Psoas muscle (tissue), 8 donors: ENCODE measurements around the gene MT1E. TPM values are rescaled to one million over a fixed set of nuclear protein-coding genes. Genes with fewer than 3 reads are reported as not detected.

Experiments used
- ATAC-seq, 4 donors: fragments of 200-7000 bp; cut with Tn5 transposase; one replicate each; pipeline ENCODE4 v1.9.1; 2020; ENCODE audit warnings: moderate library complexity in 3 of 4, mild to moderate bottlenecking in 2 of 4
- DNase-seq, 2 donors: peaks; one replicate each; pipeline ENCODE4 v3.0.0-alpha.2; 2020
- H3K27ac ChIP-seq: fragments of 200-600 bp; one replicate; pipeline ENCODE4 v1.8.0; 2022
- H3K27me3 ChIP-seq, 3 donors: fragments of 200-600 bp in 1 of 3; one replicate each; pipeline versions ENCODE4 v1.6.1 to v1.8.0; 2013 to 2022; ENCODE audit warnings: low read length in 2 of 3, mild to moderate bottlenecking in 2 of 3, moderate library complexity in 1 of 3; ENCODE audit not compliant: insufficient read depth in 3 of 3
- H3K36me3 ChIP-seq, 2 donors: fragments of 200-600 bp in 1 of 2; one replicate each; pipeline versions ENCODE4 v1.6.1 to v1.8.0; 2013 to 2022; ENCODE audit warnings: low read depth in 1 of 2, mild to moderate bottlenecking in 1 of 2, moderate library complexity in 1 of 2; ENCODE audit not compliant: insufficient read depth in 1 of 2
- H3K4me1 ChIP-seq: fragments of 200-600 bp; one replicate; pipeline ENCODE4 v1.8.0; 2022
- H3K4me3 ChIP-seq: fragments of 200-600 bp; one replicate; pipeline ENCODE4 v1.8.0; 2022; ENCODE audit warnings: mild to moderate bottlenecking
- H3K9me3 ChIP-seq: fragments of 200-600 bp; one replicate; pipeline ENCODE4 v1.8.0; 2022
- CTCF ChIP-seq: fragments of 200-600 bp; IDR thresholded peaks from one replicate; pipeline ENCODE4 v1.8.0; 2022; ENCODE audit warnings: antibody characterized with exemption
- WGBS, 3 donors: extraction: QIAGEN DNeasy Blood & Tissue Kit; methylation state at CpG; one replicate each; pipeline versions ENCODE4 v1.1.6 to v1.1.7; 2013; 5-methylcytosine and 5-hydroxymethylcytosine counted together
- intact Hi-C, 2 donors: fragments of 100-400 bp; cut with DNase I; formaldehyde crosslinking; loops; one replicate each; pipeline versions ENCODE4 v1.11.0 to v1.14.2; 2022
- polyA plus RNA-seq, 3 donors: library from polyadenylated mRNA; stranded (reverse); fragments of 200-250 nt; gene quantifications; one replicate each; pipeline ENCODE4 v1.2.3, GENCODE V29; 2013
- total RNA-seq, 4 donors: library from RNA; stranded (reverse); fragmentation: NEBNext Ultra II Directional in 2 of 4; extraction: Animal tissue kit (Norgen Biotek cat#: 25700) in 2 of 4; gene quantifications; one replicate each; pipeline versions ENCODE4 v1.2.1 to v1.2.4, GENCODE V29; 2021 to 2023
- donor health status: healthy with polysubstance abuse.
- donor health status: DM: no; HTN: no; CAD: no; lungs with moderate emphysema.
- donor health status: Bipolar disorder and iron deficiency.
- donor health status: healthy.
- donor health status: DM: yes; HTN: yes; CAD: no.
- donor health status: DM: no; HTN: no; CAD: no.
- donor health status: DM: no; HTN: no; CAD: no.
- donor health status: DM: yes; HTN: yes; CAD: no.

The MT1E gene
- total and polyA plus RNA-seq, 7 donors = 44.1 to 669 (median 452) TPM

GRCh38 chr16:56606476-56607108 lies 19.0 kb upstream of the MT1E start:
- Histone ChIP-seq H3K9me3 (no peaks in the 10 kb centered on the region), H3K4me3 (peak overlapping the region; percentile 89), H3K27ac (peak overlapping the region; percentile 99), H3K36me3 (no peaks in the 10 kb centered on the region), H3K4me1 (peaks cover 59% of the 10 kb centered on the region), H3K27me3 (no peaks in the 10 kb centered on the region)
- 3 to 11% (median 9%) methylated on average over 8 of the region's 8 CpGs for WGBS, 3 donors
- peak; percentile 42 to 59 (median 50) for ATAC-seq
- intact Hi-C loops = no loop called here
- no peak for TF ChIP-seq CTCF
- peak; percentile 63 to 77 for DNase-seq

- Histone ChIP-seq H3K4me3 (peak overlapping the region; percentile 89), H3K9me3 (no peaks in the 10 kb centered on the region), H3K36me3 (no peaks in the 10 kb centered on the region), H3K27ac (peak overlapping the region; percentile 99), H3K27me3 (no peaks in the 10 kb centered on the region), H3K4me1 (peaks cover 65% of the 10 kb centered on the region)
- intact Hi-C loops = no loop called here
- TF ChIP-seq CTCF = no peak
- 2 to 12% (median 12%) methylated on average over 14 of the region's 14 CpGs for WGBS, 3 donors
- ATAC-seq = peak; percentile 53 to 61 (median 54)
- peak; percentile 92 for DNase-seq
These were observed 18.4 kb upstream of the MT1E start for GRCh38 chr16:56607109-56607618.

GRCh38 chr16:56607675-56608042 lies 17.9 kb upstream of the MT1E start:
- 39 to 61% (median 50%) methylated on average over 2 of the region's 2 CpGs for WGBS, 3 donors

GRCh38 chr16:56608043-56608875 lies 17.3 kb upstream of the MT1E start, which contains the start of gene MT2A:
TSS of gene MT2A (plus strand) at chr16:56608584. CDS start at chr16:56608656, 72 bp downstream.
- H3K4me3 ChIP-seq = peak within 1 kb of the TSS; percentile 89
- DNase-seq (peak; percentile 97), ATAC-seq (peak; percentile 48 to 66 (median 58))
- H3K36me3 ChIP-seq = no peaks in the 10 kb centered on the region
- intact Hi-C loops = loop anchor here in 1 of 2 donors (2.0 kb wide), 1 partner anchor 75 kb away; the partner anchor contains the start of gene MT1X
- 3 to 5% (median 3%) methylated on average over 55 to 62 of the region's 62 CpGs for WGBS, 3 donors
- H3K27ac ChIP-seq = peak within 1 kb of the TSS; percentile 99
- H3K9me3 ChIP-seq = no peaks in the 10 kb centered on the region
- H3K27me3 ChIP-seq = no peaks in the 10 kb centered on the region
- TF ChIP-seq CTCF = no peak
- peaks cover 65% of the 10 kb centered on the region for H3K4me1 ChIP-seq

More at GRCh38 chr16:56607675-56608042, 17.9 kb upstream of the MT1E start:
- DNase-seq (peak in 1 of 2 donors; percentile 55), ATAC-seq (no peak)
- Histone ChIP-seq H3K9me3 (no peaks in the 10 kb centered on the region), H3K27ac (peak overlapping the region; percentile 99), H3K4me1 (peaks cover 65% of the 10 kb centered on the region), H3K36me3 (no peaks in the 10 kb centered on the region), H3K4me3 (peak overlapping the region; percentile 89), H3K27me3 (no peaks in the 10 kb centered on the region)
- intact Hi-C loops = loop anchor here in 1 of 2 donors (2.0 kb wide), 1 partner anchor 75 kb away; the partner anchor contains the start of gene MT1X
- no peak for TF ChIP-seq CTCF
